Adrenal gland (tissue), 5 donors: ENCODE data around the gene PROK1.

ENCODE experiments used
- POLR2A ChIP-seq, 2 donors: fragments of 450-650 bp; IDR thresholded peaks; one replicate each; pipeline ENCODE4 v1.6.1; 2017; ENCODE audit warnings: antibody characterized with exemption in 2 of 2, mild to moderate bottlenecking in 2 of 2, moderate library complexity in 1 of 2
- TF ChIP-seq, protein P1 (sequence below), 6 experiments: fragments of 450-650 bp in 4 of 6; fragments of 200-600 bp in 2 of 6; sonication (generic) in 1 of 6; IDR thresholded peaks; 1 replicate in 5 of 6; 2 replicates in 1 of 6; pipeline versions ENCODE4 v1.5.1 to v1.8.0; 2016 to 2021; ENCODE audit warnings: antibody characterized with exemption in 6 of 6, mild to moderate bottlenecking in 2 of 6, moderate library complexity in 1 of 6
- donor health status: DM: no; HTN: no; CAD: no.

DNA sequence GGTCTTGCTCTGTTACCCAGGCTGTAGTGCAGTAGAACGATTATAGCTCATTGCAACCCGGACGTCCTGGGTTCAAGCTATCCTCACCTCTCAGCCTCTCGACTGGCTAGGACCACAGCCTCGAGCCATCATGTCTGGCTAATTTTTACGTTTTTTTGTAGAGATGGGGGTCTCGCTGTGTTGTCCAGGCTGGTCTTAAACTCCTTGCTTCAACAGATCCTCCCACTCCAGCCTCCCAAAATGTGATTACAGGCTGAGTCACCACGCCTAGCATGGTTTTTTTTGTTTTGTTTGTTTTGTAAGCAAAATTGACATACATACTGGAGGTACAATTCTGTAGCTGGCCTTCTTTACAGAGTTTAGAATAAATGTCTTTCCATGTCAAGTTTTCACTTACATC is 42.5 kb upstream of the PROK1 start:
- TF ChIP-seq, protein P1, sequence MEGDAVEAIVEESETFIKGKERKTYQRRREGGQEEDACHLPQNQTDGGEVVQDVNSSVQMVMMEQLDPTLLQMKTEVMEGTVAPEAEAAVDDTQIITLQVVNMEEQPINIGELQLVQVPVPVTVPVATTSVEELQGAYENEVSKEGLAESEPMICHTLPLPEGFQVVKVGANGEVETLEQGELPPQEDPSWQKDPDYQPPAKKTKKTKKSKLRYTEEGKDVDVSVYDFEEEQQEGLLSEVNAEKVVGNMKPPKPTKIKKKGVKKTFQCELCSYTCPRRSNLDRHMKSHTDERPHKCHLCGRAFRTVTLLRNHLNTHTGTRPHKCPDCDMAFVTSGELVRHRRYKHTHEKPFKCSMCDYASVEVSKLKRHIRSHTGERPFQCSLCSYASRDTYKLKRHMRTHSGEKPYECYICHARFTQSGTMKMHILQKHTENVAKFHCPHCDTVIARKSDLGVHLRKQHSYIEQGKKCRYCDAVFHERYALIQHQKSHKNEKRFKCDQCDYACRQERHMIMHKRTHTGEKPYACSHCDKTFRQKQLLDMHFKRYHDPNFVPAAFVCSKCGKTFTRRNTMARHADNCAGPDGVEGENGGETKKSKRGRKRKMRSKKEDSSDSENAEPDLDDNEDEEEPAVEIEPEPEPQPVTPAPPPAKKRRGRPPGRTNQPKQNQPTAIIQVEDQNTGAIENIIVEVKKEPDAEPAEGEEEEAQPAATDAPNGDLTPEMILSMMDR (IDR thresholded peaks at IDR 0.05): no peak
- TF ChIP-seq POLR2A (IDR thresholded peaks at IDR 0.05): no peak
